ENCODE data around the gene ZNF609.

- TF ChIP-seq, protein P1, sequence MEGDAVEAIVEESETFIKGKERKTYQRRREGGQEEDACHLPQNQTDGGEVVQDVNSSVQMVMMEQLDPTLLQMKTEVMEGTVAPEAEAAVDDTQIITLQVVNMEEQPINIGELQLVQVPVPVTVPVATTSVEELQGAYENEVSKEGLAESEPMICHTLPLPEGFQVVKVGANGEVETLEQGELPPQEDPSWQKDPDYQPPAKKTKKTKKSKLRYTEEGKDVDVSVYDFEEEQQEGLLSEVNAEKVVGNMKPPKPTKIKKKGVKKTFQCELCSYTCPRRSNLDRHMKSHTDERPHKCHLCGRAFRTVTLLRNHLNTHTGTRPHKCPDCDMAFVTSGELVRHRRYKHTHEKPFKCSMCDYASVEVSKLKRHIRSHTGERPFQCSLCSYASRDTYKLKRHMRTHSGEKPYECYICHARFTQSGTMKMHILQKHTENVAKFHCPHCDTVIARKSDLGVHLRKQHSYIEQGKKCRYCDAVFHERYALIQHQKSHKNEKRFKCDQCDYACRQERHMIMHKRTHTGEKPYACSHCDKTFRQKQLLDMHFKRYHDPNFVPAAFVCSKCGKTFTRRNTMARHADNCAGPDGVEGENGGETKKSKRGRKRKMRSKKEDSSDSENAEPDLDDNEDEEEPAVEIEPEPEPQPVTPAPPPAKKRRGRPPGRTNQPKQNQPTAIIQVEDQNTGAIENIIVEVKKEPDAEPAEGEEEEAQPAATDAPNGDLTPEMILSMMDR (IDR thresholded peaks at IDR 0.05): no peak
- TF ChIP-seq POLR2A (IDR thresholded peaks at IDR 0.05): no peak
These were observed 35.2 kb upstream of the ZNF609 start for GRCh38 chr15:64425221-64425620.

All from body of pancreas (tissue), 4 donors.